HL-60 (cell line): ENCODE data around the gene VPS18.

Experiments
- DNase-seq, 2 experiments: peaks; one replicate each; pipeline ENCODE4 v3.0.0-alpha.2; 2010 to 2020; ENCODE audit warnings: low read depth in 1 of 2, low spot score in 1 of 2
- H3K27ac ChIP-seq: fragments of 250-450 bp; sonication (Bioruptor Pico); replicated peaks from 2 replicates; pipeline ENCODE4 v1.5.1; 2020; ENCODE audit warnings: mild to moderate bottlenecking, moderate library complexity
- H3K27me3 ChIP-seq: fragments of 250-450 bp; sonication (Bioruptor Pico); 2 replicates; pipeline ENCODE4 v1.5.1; 2021; ENCODE audit warnings: mild to moderate bottlenecking, moderate library complexity; ENCODE audit not compliant: insufficient read depth, poor library complexity, severe bottlenecking
- H3K4me3 ChIP-seq: replicated peaks from 2 replicates; pipeline ENCODE4 v1.5.1; 2011; ENCODE audit warnings: mild to moderate bottlenecking, control low read depth, low read length; ENCODE audit not compliant: insufficient read depth
- GABPA ChIP-seq: IDR thresholded peaks from 2 replicates; pipeline ENCODE4 v1.6.1; 2012; ENCODE audit warnings: low read depth
- POLR2AphosphoS5 ChIP-seq: IDR thresholded peaks from 2 replicates; pipeline ENCODE4 v1.6.1; 2012; ENCODE audit warnings: low read depth
- SPI1 ChIP-seq: IDR thresholded peaks from 2 replicates; pipeline ENCODE4 v1.6.1; 2012; ENCODE audit warnings: low read depth, mild to moderate bottlenecking, borderline replicate concordance
- TF ChIP-seq, protein P1 (sequence below): IDR thresholded peaks from one replicate; pipeline ENCODE4 v1.5.1; 2011; ENCODE audit warnings: low read length, control low read depth, inconsistent platforms; ENCODE audit not compliant: insufficient read depth
- TF ChIP-seq, protein P2 (sequence below): IDR thresholded peaks from 2 replicates; pipeline ENCODE4 v1.6.1; 2012; ENCODE audit warnings: low read depth; ENCODE audit not compliant: insufficient replicate concordance

Gene VPS18

DNA sequence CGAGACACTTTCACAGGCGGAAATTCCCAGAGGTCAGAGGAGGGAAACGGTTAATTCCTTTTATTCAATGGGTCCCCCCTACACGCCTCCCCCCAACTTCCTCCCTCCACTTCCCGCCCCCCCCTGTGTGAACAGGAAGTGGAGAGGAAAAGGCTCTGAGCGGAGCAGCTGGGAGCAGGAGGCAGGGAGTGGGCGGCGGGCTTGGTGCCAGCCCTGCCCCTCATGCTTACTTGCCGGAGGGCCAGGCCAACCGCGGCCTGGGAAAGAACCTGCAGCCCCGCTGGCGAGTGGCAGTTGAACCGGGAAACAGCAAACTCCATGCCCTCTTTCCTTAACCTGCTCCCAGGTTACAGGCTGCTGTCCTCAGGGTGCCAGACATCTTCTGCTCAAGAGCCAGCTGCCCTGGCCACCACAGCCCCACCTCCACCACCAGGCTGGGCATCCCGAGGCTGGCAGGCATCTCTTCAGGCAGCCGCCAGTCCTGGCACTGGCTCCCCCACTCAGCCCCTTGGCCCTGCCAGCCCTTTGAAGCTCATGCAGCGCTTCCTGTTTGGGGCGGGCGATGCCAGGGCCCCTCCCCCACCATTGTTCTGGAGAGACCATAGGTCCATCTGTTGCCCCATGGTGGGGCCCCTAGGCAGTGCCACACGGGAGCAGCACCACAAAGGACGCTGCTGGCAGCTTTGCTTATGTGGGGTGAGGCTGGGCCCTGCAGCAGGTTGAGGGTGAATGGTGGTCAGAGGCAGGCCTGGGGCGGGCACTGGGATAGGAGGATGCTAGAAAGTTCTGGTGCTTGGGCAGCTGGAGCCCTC, 12.9 kb downstream of the VPS18 start:
- no peaks in the 10 kb centered on the region for H3K27me3 ChIP-seq
- TF ChIP-seq, protein P1, sequence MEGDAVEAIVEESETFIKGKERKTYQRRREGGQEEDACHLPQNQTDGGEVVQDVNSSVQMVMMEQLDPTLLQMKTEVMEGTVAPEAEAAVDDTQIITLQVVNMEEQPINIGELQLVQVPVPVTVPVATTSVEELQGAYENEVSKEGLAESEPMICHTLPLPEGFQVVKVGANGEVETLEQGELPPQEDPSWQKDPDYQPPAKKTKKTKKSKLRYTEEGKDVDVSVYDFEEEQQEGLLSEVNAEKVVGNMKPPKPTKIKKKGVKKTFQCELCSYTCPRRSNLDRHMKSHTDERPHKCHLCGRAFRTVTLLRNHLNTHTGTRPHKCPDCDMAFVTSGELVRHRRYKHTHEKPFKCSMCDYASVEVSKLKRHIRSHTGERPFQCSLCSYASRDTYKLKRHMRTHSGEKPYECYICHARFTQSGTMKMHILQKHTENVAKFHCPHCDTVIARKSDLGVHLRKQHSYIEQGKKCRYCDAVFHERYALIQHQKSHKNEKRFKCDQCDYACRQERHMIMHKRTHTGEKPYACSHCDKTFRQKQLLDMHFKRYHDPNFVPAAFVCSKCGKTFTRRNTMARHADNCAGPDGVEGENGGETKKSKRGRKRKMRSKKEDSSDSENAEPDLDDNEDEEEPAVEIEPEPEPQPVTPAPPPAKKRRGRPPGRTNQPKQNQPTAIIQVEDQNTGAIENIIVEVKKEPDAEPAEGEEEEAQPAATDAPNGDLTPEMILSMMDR = no peak
- peak; percentile 76 for TF ChIP-seq SPI1
- peak overlapping the region; percentile 59 for H3K27ac ChIP-seq
- no peak overlapping the region for H3K4me3 ChIP-seq
- DNase-seq = peak in 1 of 2 experiments; percentile 45

DNA sequence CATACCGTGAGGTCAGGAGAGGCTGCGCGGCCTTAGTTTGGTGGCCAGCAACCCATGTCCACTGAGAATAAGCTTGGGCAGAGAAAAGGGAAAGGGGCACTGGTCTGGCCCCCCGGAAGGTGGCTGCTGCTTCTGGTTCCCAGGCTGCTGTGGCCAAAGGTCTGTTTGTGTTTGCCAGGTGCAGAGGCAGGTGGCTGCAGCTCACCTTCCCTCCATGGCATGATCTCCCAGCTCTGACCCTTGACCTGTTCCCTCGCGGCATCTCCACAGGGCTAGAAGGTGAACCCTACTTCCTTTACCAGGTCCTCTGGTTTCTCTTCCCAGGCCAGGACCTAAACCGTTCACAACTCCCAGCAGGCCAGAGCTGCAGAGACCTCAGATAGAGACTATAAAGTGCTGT, 13.8 kb downstream of the VPS18 start:
- TF ChIP-seq GABPA = no peak
- TF ChIP-seq, protein P2, sequence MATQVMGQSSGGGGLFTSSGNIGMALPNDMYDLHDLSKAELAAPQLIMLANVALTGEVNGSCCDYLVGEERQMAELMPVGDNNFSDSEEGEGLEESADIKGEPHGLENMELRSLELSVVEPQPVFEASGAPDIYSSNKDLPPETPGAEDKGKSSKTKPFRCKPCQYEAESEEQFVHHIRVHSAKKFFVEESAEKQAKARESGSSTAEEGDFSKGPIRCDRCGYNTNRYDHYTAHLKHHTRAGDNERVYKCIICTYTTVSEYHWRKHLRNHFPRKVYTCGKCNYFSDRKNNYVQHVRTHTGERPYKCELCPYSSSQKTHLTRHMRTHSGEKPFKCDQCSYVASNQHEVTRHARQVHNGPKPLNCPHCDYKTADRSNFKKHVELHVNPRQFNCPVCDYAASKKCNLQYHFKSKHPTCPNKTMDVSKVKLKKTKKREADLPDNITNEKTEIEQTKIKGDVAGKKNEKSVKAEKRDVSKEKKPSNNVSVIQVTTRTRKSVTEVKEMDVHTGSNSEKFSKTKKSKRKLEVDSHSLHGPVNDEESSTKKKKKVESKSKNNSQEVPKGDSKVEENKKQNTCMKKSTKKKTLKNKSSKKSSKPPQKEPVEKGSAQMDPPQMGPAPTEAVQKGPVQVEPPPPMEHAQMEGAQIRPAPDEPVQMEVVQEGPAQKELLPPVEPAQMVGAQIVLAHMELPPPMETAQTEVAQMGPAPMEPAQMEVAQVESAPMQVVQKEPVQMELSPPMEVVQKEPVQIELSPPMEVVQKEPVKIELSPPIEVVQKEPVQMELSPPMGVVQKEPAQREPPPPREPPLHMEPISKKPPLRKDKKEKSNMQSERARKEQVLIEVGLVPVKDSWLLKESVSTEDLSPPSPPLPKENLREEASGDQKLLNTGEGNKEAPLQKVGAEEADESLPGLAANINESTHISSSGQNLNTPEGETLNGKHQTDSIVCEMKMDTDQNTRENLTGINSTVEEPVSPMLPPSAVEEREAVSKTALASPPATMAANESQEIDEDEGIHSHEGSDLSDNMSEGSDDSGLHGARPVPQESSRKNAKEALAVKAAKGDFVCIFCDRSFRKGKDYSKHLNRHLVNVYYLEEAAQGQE = no peak
- TF ChIP-seq, protein P1 = no peak
- TF ChIP-seq SPI1 = no peak
- TF ChIP-seq POLR2AphosphoS5 = no peak
- no peaks in the 10 kb centered on the region for H3K27me3 ChIP-seq
- no peak overlapping the region for H3K27ac ChIP-seq
- no peak overlapping the region for H3K4me3 ChIP-seq
- no peak for DNase-seq

DNA sequence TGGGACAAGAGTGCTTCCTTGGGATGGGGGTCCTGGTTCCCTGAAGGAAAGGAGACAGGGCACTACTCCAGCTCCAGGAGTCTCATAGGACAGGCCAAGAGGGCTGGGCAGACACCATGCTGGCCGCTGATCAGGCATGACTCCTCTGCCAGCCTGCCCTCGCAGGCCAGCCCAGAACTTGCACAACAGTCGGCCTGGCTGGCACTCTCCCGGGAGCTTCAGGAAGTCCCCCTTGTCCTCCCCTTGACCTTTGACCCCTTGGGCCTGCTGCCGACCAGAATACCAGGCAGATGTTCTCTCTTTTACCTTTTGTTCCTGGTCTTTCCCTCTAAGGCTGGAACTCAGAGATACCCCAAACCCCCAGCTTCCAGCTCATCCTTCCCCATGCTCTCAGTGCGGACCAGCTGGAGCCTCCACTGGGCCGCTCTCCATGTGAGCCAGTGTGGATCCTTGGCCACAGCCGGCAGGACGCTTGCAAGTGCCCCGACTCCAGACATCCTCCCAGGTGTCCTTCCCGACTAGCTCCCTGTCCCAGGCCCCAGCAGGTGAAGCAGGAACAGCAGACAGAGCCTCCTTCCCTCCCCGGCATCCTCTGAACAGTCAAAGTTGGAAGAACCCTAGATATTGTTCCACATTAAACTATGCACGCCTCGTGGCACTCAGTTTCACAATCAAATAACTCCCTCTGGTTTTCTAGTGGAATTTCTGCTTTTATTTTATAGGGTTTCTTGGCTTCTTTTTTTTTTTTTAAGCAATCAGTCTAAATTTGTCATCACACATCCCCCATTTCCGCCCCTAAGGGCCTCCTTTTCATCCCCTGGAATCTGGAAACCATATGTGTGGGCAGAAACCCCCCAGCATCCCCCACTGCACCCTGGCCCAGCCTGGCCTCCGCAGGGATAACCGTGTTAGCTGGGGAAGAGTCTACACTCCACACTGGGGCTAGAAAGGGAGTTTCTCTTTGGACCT, 15.7 kb downstream of the VPS18 start:
- Histone ChIP-seq H3K27me3 (no peaks in the 10 kb centered on the region), H3K27ac (peak overlapping the region; percentile 35), H3K4me3 (no peak overlapping the region)
- TF ChIP-seq, protein P2 = no peak
- TF ChIP-seq GABPA = no peak
- TF ChIP-seq SPI1 = no peak
- TF ChIP-seq, protein P1 = no peak
- TF ChIP-seq POLR2AphosphoS5 = no peak
- DNase-seq = peak in 1 of 2 experiments; percentile 75
